CD4-positive, alpha-beta T cell (primary cell): ENCODE results near the gene TOM1L2. TPM values are rescaled to one million over a fixed set of nuclear protein-coding genes. Genes with fewer than 3 reads are reported as not detected.

Experiments used
- ATAC-seq: fragments of 200-7000 bp; cut with Tn5 transposase; one replicate; pipeline ENCODE4 v1.10.0; 2022; ENCODE audit warnings: mild to moderate bottlenecking; ENCODE audit not compliant: poor library complexity
- CTCF ChIA-PET: fragments of 350-600 bp; sonication (Branson Sonifier 250); formaldehyde crosslinking; loops from one replicate; lab custom pipeline; 2021; ENCODE audit warnings: antibody characterized with exemption, inconsistent platforms; lab: Charles Lee
- POLR2A ChIA-PET: fragments of 350-600 bp; sonication (Branson Sonifier 250); formaldehyde crosslinking; loops from one replicate; lab custom pipeline; 2021; ENCODE audit warnings: antibody characterized with exemption, inconsistent platforms; lab: Charles Lee
- DNase-seq, 14 experiments: peaks; one replicate each; pipeline ENCODE4 v3.0.0-alpha.2; 2013 to 2020; ENCODE audit warnings: mixed read lengths in 2 of 14
- H3K27ac ChIP-seq, 2 donors: one replicate each; pipeline versions ENCODE4 v1.5.1 to v1.7.0; 2013; ENCODE audit warnings: low read length in 2 of 2, low read depth in 1 of 2, mild to moderate bottlenecking in 1 of 2
- H3K27me3 ChIP-seq, 2 experiments: 1 replicate in 1 of 2; 2 replicates in 1 of 2; pipeline versions ENCODE4 v1.6.1 to v1.7.0; 2013; ENCODE audit warnings: low read length in 2 of 2, control low read depth in 1 of 2, mild to moderate bottlenecking in 1 of 2, moderate library complexity in 1 of 2; ENCODE audit not compliant: insufficient read depth in 2 of 2, control insufficient read depth in 1 of 2
- H3K36me3 ChIP-seq: one replicate; pipeline ENCODE4 v1.6.1; 2013; ENCODE audit warnings: low read length, control low read depth; ENCODE audit not compliant: insufficient read depth
- H3K4me1 ChIP-seq: one replicate; pipeline ENCODE4 v1.6.1; 2013; ENCODE audit warnings: low read length, control low read depth; ENCODE audit not compliant: insufficient read depth
- H3K4me3 ChIP-seq: one replicate; pipeline ENCODE4 v1.5.1; 2013; ENCODE audit warnings: mild to moderate bottlenecking, low read length, moderate library complexity
- H3K9me3 ChIP-seq, 2 experiments: 1 replicate in 1 of 2; 2 replicates in 1 of 2; pipeline versions ENCODE4 v1.6.1 to v1.7.0; 2013; ENCODE audit warnings: low read length in 2 of 2, mild to moderate bottlenecking in 2 of 2, control low read depth in 1 of 2, moderate library complexity in 1 of 2; ENCODE audit not compliant: control insufficient read depth in 1 of 2, insufficient read depth in 1 of 2
- H3K27ac Mint-ChIP-seq: one replicate; pipeline ENCODE4 v1.8.0; 2020; ENCODE audit warnings: mixed read lengths
- H3K27me3 Mint-ChIP-seq: one replicate; pipeline ENCODE4 v1.8.0; 2021; ENCODE audit warnings: mixed read lengths
- H3K36me3 Mint-ChIP-seq: one replicate; pipeline ENCODE4 v1.8.0; 2021; ENCODE audit warnings: low read depth, mixed read lengths
- H3K4me1 Mint-ChIP-seq: one replicate; pipeline ENCODE4 v1.8.0; 2021; ENCODE audit warnings: low read depth, mixed read lengths
- H3K4me3 Mint-ChIP-seq: one replicate; pipeline ENCODE4 v1.8.0; 2020; ENCODE audit warnings: mild to moderate bottlenecking, mixed read lengths
- H3K9me3 Mint-ChIP-seq: one replicate; pipeline ENCODE4 v1.8.0; 2020; ENCODE audit warnings: mixed read lengths
- CTCF ChIP-seq: fragments of 200-600 bp; IDR thresholded peaks from one replicate; pipeline ENCODE4 v1.8.0; 2022; ENCODE audit warnings: antibody characterized with exemption, mild to moderate bottlenecking
- intact Hi-C, 2 experiments: fragments of 100-400 bp; cut with DNase I in 1 of 2; cut with micrococcal nuclease in 1 of 2; formaldehyde crosslinking; loops; one replicate each; pipeline versions ENCODE4 v1.15.1 to v1.9.0; 2023 to 2025; cut with DNase I, micrococcal nuclease
- total RNA-seq, 174 experiments: library from RNA in 2 of 174; stranded (reverse) in 2 of 174; gene quantifications; one replicate each; pipeline ENCODE4 v1.2.3 and lab custom pipeline; 2021 to 2026

The TOM1L2 gene
- total RNA-seq, 2 experiments from 2014 or later: 28.5 to 30.5 TPM

DNA sequence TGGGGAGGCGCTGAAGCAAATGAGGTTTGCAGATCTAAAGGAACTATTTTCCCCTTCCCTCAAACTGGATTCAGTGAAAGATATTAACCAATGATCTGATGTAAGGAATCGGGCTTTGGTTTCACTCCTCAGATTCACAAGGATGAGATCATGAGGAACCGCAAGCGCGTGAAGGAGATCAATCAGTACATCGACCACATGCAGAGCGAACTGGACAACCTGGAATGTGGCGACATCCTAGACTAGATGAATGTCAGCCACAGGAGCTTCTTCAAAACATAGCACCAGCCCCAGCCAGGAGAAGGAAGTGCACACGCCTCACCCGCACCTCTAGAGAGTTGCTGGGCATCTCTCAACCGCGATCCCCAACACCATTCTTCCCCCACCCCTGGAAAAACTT is 44.2 kb upstream of the TOM1L2 start:
- H3K36me3 Mint-ChIP-seq: peaks cover 57% of the 10 kb centered on the region
- POLR2A ChIA-PET: no interaction called here
- no peak for TF ChIP-seq CTCF

GRCh38 chr17:18015593-18015992 is 43.4 kb upstream of the TOM1L2 start:
- H3K9me3 ChIP-seq: no peaks in the 10 kb centered on the region
- ChIA-PET CTCF (no interaction called here), POLR2A (no interaction called here)
- no peaks in the 10 kb centered on the region for H3K4me1 Mint-ChIP-seq
- H3K4me1 ChIP-seq: no peaks in the 10 kb centered on the region
- peaks cover 55% of the 10 kb centered on the region for H3K36me3 Mint-ChIP-seq
- intact Hi-C loops: no loop called here
- no peaks in the 10 kb centered on the region for H3K9me3 Mint-ChIP-seq
- no peaks in the 10 kb centered on the region for H3K27me3 ChIP-seq
- DNase-seq (no peak), ATAC-seq (no peak)
- H3K36me3 ChIP-seq: peaks cover 20% of the 10 kb centered on the region
- no peak overlapping the region for H3K27ac ChIP-seq
- H3K27me3 Mint-ChIP-seq: no peaks in the 10 kb centered on the region
- H3K4me3 Mint-ChIP-seq: no peak overlapping the region
- no peak for TF ChIP-seq CTCF
- H3K4me3 ChIP-seq: no peak overlapping the region
- no peak overlapping the region for H3K27ac Mint-ChIP-seq

More for the DNA sequence above, 44.2 kb upstream of the TOM1L2 start:
- Histone ChIP-seq H3K27me3 (no peaks in the 10 kb centered on the region), H3K4me1 (no peaks in the 10 kb centered on the region), H3K27ac (no peak overlapping the region), H3K36me3 (peaks cover 26% of the 10 kb centered on the region), H3K9me3 (no peaks in the 10 kb centered on the region), H3K4me3 (no peak overlapping the region)
- ATAC-seq (no peak), DNase-seq (no peak)
- Mint-ChIP-seq H3K4me1 (no peaks in the 10 kb centered on the region), H3K27ac (no peak overlapping the region), H3K27me3 (no peaks in the 10 kb centered on the region), H3K4me3 (no peak overlapping the region), H3K9me3 (no peaks in the 10 kb centered on the region)
- CTCF ChIA-PET: interaction anchor here (0.6 kb wide), 1 partner anchor 120 kb away, joined by 3 read pairs; no protein-coding TSS in a partner anchor
- intact Hi-C loops: no loop called here

- Mint-ChIP-seq H3K27ac (no peak overlapping the region), H3K4me3 (no peak overlapping the region), H3K4me1 (no peaks in the 10 kb centered on the region), H3K27me3 (no peaks in the 10 kb centered on the region), H3K36me3 (peaks cover 58% of the 10 kb centered on the region), H3K9me3 (no peaks in the 10 kb centered on the region)
- ATAC-seq: no peak
- Histone ChIP-seq H3K9me3 (no peaks in the 10 kb centered on the region), H3K27me3 (no peaks in the 10 kb centered on the region), H3K4me1 (no peaks in the 10 kb centered on the region), H3K27ac (no peak overlapping the region), H3K4me3 (no peak overlapping the region), H3K36me3 (peaks cover 22% of the 10 kb centered on the region)
- POLR2A ChIA-PET: no interaction called here
- no peak for TF ChIP-seq CTCF
- CTCF ChIA-PET: interaction anchor here (0.7 kb wide), 1 partner anchor 54 kb away, joined by 3 read pairs; no protein-coding TSS in a partner anchor
- intact Hi-C loops: loop anchor here in 1 of 2 experiments (1.0 to 5.0 kb wide), 2 partner anchors 36 to 72 kb away; no protein-coding TSS in a partner anchor
- no peak for DNase-seq
These were observed 41.8 kb upstream of the TOM1L2 start for GRCh38 chr17:18014006-18014405.
